Esophagus muscularis mucosa (tissue), 3 donors: ENCODE data around the gene CLEC11A.

Source experiments
- POLR2A ChIP-seq: fragments of 450-650 bp; IDR thresholded peaks from one replicate; pipeline ENCODE4 v1.6.1; 2017; ENCODE audit warnings: antibody characterized with exemption, moderate library complexity, mild to moderate bottlenecking, low read depth
- TF ChIP-seq, protein P1 (sequence below), 3 experiments: fragments of 200-600 bp in 2 of 3; fragments of 450-650 bp in 1 of 3; sonication (generic) in 2 of 3; IDR thresholded peaks; one replicate each; pipeline ENCODE4 v1.5.1; 2017 to 2019; ENCODE audit warnings: antibody characterized with exemption in 3 of 3, mild to moderate bottlenecking in 2 of 3, moderate library complexity in 1 of 3

DNA sequence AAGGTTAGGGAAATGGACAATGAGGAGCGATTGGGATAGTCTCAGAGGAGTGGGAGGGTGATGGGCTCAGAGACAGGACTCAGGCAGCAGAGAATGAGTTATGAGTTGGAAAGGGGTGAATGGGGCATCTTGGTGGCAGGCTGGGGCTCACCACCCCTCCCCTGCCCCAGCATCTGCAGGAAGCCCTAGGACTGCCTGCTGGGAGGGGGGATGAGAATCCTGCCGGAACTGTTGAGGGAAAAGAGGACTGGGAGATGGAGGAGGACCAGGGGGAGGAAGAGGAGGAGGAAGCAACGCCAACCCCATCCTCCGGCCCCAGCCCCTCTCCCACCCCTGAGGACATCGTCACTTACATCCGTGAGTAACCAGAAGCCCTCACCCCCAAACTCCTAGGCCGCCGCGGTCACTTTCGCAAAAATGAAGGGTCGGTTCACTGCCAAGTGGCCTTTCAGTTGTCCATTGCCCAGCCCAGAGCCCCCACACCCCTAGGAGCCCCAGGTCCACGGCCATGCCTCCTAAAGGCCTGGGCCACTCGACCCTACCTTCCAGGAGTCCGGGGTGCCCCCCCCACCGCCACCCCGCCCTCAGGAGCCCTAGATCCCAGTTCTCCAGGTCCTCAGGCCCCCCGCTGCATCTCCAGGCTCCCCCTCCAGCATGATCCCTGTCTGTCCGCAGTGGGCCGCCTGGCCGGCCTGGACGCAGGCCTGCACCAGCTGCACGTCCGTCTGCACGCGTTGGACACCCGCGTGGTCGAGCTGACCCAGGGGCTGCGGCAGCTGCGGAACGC is 764 bp downstream of the CLEC11A start:
- TF ChIP-seq, protein P1, sequence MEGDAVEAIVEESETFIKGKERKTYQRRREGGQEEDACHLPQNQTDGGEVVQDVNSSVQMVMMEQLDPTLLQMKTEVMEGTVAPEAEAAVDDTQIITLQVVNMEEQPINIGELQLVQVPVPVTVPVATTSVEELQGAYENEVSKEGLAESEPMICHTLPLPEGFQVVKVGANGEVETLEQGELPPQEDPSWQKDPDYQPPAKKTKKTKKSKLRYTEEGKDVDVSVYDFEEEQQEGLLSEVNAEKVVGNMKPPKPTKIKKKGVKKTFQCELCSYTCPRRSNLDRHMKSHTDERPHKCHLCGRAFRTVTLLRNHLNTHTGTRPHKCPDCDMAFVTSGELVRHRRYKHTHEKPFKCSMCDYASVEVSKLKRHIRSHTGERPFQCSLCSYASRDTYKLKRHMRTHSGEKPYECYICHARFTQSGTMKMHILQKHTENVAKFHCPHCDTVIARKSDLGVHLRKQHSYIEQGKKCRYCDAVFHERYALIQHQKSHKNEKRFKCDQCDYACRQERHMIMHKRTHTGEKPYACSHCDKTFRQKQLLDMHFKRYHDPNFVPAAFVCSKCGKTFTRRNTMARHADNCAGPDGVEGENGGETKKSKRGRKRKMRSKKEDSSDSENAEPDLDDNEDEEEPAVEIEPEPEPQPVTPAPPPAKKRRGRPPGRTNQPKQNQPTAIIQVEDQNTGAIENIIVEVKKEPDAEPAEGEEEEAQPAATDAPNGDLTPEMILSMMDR (IDR thresholded peaks at IDR 0.05): no peak
- TF ChIP-seq POLR2A: no peak
